ENCODE data around the gene PCDHGB3.
"Not testable (repeated sequence)": the region's sequence is repeated elsewhere in the genome, so short reads cannot be mapped to it uniquely, and the experiment has no call there.

PCDHGB3 gene

DNA sequence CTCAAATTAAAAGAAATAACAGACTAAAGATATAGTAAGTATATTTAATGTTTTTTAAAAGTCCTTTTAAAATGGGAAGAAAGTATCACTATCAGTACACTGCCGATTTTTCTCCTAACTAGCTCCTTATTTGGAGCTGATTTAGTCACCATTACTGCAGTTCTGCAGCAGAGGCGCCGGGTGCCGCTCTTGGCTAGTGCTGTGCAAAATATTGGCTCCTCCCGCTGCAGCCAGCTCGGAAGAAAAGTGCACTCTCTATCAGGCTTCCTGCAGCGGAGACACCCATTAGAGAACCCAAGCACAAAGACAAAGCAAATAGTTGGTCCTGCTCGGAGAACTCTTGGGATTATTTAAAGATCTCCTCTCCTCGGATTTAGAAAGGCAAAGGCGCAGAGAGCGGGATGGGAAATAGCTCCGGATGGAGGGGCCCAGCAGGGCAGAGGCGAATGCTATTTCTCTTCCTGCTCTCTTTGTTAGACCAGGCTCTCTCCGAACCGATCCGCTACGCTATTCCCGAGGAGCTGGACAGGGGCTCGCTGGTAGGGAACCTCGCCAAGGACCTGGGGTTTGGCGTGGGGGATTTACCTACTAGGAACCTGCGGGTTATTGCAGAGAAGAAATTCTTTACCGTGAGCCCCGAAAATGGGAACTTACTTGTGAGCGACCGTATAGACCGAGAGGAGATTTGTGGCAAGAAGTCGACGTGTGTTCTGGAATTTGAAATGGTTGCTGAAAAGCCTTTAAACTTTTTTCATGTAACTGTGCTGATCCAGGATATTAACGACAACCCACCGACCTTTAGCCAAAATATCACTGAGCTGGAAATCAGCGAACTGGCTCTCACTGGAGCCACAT lies at the start of gene PCDHGB3:
TSS of gene PCDHGB3 (plus strand) at position 249 of the 855 bp plus-strand sequence. CDS start at position 402, 153 bp downstream.
- DNase-seq (ENCODE audit: low read depth): no peak

DNA sequence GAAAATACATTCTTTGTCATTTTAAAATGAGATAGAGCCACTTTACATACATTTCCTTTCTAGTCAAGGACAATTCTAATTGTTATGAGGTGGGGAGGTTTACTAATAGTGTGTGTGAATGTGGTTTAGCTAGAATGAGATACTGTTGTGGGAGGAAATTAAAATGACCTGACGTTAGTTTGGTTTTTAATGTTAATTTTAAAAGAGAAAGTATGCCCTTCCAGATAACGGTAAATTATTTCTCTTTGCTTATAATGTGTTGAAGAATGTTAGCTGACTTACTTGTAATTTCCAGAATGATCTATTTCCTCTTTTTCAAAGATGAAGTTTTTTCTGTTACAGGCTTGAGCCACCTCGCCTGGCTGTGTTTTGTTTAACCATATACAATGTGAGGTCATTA lies 47.8 kb upstream of the PCDHGB3 start:
- no peak for DNase-seq (ENCODE audit: low read depth)

DNA sequence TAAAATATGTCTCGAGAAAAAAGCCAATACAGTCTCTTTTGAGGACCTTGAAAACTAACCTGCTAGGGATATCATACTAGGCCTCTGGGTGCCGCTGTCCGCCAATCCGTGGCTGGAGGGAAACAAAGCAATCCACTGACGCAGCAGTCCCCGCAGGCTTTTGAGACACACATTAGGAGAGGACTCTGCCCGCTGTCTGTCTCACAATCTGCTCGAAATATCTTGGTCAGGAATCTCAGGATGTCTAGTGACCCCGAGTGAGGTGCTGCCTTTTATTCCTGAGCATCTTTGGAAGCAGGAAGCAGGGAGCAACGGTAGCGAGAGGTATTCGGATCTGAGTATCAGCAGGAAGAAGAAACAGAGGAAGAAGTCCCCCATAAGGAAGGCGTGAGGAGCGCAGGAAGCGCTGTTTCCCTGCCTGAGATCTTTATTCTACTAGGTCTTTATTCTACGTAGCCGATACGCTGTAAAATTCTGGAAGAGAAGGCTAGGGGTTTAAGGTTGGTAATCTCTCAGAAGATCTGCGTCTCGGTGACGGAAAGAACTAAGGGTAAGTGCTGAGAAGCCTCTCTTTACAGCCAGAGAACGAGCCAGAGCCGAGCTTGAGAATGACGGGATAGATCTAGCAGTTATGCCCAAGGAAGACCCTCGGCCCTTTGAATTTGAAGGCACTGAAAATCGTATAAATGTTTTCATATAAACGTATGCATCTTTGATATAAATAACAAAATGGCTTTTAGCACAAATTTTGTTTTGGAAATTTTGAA lies 43.8 kb upstream of the PCDHGB3 start:
- DNase-seq (ENCODE audit: low read depth): peak; percentile 26

DNA sequence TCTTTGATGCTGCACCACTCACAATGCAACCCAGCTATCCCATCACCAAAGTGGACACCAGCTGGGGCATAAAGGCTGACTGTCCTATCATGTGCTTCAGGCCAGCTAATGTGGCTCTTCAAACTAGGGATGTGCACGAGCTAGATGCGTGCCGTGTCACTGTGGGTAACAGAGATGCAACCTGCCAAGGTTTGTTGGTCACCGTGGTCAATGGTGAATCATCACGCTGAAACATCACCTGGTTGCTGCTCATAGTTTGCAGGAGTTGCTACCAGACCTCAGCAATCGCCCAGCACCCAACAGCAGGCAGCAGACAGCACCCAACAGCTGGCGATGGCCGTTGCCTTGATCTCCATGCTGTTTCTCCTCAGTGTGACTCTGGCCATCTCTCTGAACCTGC lies 41.8 kb upstream of the PCDHGB3 start:
- no peak for DNase-seq (ENCODE audit: low read depth)

DNA sequence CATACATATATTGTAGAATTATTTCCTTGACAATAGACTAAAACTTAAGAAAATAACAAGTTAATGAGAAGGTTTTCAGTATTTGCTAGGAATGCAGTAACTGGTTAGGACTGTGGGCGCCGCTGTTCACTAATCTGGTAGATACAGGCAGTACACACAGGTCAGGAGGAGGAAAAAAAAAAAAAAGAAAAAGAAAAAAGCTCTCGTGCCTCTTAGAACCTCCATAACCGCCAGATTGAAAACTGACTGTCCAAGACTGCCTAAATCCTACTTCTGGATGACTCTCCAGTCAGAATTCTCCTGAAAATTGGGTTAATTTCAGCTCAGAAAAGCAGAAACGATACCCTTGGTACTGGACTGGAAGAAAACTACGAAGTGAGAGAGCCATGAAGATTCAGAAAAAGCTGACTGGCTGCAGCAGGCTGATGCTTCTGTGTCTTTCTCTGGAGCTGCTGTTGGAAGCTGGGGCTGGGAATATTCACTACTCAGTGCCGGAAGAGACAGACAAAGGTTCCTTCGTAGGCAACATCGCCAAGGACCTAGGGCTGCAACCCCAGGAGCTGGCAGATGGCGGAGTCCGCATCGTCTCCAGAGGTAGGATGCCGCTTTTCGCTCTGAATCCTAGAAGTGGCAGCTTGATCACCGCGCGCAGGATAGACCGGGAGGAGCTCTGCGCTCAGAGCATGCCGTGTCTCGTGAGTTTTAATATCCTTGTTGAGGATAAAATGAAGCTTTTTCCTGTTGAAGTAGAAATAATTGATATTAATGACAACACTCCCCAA lies 39.6 kb upstream of the PCDHGB3 start, which contains the start of gene PCDHGA1:
TSS of gene PCDHGA1 (plus strand) at position 216 of the 782 bp plus-strand sequence.
- DNase-seq (ENCODE audit: low read depth): peak; percentile 22

DNA sequence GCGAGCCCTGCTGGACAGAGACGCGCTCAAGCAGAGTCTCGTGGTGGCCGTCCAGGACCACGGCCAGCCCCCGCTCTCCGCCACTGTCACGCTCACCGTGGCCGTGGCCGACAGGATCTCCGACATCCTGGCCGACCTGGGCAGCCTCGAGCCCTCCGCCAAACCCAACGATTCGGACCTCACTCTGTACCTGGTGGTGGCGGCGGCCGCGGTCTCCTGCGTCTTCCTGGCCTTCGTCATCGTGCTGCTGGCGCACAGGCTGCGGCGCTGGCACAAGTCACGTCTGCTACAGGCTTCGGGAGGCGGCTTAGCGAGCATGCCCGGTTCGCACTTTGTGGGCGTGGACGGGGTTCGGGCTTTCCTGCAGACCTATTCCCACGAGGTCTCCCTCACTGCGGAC lies 37.5 kb upstream of the PCDHGB3 start:
- not testable (repeated sequence) for DNase-seq (ENCODE audit: low read depth)

DNA sequence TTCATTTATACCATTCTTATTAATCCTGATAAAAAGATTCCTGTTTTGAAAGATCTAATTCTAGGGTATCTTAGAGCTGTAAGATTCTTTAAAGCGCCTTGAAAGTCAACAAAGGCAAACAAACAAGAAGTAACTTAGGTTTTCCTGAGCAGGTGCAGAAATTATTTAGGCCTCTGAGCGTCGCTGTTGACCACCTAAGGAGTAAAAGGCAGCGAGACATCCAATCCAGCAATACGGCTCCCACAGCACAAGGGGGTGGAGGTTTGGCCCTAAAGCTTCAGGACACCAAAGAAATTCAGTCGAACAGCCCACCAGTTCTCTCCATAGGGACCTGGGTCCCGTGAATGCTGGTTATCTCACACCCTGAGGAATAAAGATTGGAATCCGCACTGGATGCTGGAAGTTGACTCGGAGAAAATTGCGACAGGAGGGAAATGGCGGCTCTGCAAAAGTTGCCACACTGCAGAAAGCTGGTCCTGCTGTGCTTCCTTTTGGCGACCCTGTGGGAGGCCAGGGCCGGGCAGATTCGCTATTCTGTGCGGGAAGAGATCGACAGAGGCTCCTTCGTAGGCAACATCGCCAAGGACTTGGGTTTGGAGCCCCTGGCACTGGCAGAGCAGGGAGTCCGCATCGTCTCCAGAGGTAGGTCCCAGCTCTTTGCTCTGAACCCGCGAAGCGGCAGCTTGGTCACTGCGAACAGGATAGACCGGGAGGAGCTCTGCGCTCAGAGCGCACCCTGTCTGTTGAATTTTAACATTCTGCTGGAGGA lies 31.3 kb upstream of the PCDHGB3 start, which contains the start of gene PCDHGA2:
TSS of gene PCDHGA2 (plus strand) at position 223 of the 769 bp plus-strand sequence.
- DNase-seq (ENCODE audit: low read depth): peak; percentile 23

DNA sequence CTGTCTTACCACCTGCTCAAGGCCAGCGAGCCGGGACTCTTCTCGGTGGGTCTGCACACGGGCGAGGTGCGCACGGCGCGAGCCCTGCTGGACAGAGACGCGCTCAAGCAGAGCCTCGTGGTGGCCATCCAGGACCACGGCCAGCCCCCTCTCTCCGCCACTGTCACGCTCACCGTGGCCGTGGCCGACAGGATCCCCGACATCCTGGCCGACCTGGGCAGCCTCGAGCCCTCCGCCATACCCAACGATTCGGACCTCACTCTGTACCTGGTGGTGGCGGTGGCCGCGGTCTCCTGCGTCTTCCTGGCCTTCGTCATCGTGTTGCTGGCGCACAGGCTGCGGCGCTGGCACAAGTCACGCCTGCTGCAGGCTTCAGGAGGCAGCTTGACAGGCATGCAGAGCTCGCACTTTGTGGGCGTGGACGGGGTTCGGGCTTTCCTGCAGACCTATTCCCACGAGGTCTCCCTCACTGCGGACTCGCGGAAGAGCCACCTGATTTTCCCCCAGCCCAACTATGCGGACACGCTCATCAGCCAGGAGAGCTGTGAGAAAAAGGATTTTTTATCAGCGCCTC lies 29.2 kb upstream of the PCDHGB3 start:
- not testable (repeated sequence) for DNase-seq (ENCODE audit: low read depth)

DNA sequence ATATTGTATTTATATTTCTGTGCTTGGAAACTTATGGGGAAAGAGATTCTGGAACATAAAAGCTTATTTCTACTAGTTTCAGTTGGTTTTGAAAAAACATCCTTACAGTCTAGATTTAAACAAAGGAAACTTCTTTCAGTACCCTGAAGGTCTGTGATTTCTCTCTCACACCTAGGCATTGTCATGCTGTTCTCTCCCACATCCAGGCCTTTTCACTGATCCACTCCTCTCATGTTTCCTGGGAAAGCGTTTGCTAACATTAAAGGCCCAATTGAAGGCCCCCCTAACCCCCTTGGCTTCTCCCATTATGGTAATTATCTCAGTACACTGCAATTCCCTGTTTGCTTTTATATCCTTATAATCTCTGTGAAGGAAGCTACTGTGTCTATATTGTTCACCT lies 27.3 kb upstream of the PCDHGB3 start:
- DNase-seq (ENCODE audit: low read depth): no peak

DNA sequence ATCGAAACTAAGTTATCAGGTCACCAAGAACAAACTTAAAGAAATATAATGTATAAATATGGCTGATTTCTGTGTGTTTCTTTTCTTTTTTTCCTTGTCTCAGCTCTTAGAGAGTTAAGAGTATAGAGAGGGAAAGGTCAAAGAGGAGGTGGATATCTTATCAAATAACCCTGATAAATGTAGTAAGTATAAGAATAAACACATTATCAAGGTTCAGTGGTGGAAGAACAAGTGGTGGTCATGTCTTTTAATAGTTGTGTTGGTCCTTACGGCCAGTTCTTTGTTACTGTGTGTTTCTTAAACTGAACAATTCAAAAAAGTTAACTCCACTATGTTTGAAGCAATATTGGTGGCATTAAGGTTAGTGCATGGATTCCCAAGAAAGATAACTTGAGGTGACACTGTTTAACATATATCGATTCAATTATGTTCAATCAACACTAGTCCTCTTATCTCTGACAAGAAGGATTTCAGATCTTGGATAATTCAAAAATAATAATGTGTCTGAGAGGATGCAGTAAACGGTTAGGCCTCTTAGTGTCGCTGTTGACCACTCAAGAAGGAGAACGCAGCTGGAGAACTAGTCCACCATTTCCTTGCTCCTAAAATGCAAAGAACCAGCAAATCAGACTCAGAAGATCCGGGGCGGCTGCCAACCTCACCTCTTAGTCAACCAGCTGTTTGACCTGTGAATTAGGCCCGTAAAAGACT lies 26.6 kb upstream of the PCDHGB3 start, which contains the start of gene PCDHGA3:
TSS of gene PCDHGA3 (plus strand) at position 588 of the 711 bp plus-strand sequence. CDS start 205 bp downstream, outside the sequence.
- DNase-seq (ENCODE audit: low read depth): peak; percentile 38

DNA sequence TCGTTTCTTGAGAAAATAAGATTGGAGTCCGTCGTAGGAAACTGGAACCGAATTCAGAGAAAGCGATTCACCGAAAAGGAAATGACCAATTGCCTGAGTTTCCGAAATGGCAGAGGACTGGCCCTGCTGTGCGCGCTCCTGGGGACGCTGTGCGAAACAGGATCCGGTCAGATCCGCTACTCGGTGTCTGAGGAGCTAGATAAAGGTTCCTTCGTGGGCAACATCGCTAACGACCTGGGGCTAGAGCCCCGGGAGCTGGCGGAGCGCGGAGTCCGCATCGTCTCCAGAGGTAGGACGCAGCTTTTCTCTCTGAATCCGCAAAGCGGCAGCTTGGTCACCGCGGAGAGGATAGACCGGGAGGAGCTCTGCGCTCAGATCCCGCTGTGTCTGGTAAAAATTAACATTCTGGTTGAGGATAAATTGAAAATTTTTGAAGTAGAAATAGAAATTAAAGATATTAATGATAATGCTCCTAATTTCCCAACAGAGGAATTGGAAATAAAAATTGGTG lies 26.0 kb upstream of the PCDHGB3 start:
- DNase-seq (ENCODE audit: low read depth): no peak

DNA sequence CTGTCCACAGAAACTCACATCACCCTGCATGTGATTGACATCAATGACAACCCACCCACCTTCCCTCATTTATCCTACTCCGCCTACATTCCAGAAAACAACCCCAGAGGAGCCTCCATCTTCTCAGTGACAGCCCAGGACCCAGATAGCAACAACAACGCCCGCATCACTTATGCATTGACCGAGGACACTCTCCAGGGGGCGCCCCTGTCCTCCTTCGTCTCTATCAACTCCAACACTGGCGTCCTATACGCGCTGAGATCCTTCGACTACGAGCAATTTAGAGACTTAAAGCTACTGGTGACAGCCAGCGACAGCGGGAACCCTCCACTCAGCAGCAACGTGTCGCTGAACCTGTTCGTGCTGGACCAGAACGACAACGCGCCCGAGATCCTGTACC lies 24.7 kb upstream of the PCDHGB3 start:
- no peak for DNase-seq (ENCODE audit: low read depth)

DNA sequence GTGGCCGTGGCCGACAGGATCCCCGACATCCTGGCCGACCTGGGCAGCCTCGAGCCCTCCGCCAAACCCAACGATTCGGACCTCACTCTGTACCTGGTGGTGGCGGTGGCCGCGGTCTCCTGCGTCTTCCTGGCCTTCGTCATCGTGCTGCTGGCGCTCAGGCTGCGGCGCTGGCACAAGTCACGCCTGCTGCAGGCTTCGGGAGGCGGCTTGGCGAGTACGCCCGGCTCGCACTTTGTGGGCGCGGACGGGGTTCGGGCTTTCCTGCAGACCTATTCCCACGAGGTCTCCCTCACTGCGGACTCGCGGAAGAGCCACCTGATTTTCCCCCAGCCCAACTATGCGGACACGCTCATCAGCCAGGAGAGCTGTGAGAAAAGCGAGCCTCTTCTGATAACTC lies 24.0 kb upstream of the PCDHGB3 start:
- DNase-seq (ENCODE audit: low read depth): not testable (repeated sequence)

DNA sequence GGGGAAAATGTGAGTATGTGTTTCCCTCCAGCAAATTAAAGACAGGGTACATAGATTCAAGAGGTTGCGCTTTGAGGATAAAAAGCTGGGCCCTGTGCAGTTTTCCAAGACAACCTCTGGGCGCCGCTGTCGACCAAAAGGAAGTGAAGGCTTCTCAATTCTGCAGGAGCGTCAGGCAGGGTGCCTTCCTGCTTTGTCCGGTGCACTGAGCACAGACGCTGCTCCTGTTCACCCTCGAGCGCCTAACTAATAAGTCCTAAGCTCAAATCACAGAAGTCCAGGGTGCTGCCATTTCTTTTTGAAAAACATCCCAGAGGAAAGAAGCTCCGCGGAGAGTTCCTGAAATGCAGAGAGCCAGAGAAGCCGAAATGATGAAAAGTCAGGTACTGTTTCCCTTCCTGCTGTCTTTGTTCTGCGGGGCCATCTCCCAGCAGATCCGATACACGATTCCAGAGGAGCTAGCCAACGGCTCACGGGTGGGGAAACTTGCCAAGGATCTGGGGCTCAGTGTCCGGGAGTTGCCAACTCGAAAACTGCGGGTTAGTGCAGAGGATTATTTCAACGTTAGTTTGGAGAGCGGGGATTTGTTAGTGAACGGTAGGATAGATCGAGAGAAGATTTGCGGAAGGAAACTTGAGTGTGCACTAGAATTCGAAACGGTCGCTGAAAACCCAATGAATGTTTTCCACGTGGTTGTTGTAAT lies 20.0 kb upstream of the PCDHGB3 start, which contains the start of gene PCDHGB1:
TSS of gene PCDHGB1 (plus strand) at position 183 of the 703 bp plus-strand sequence. CDS start at position 345, 162 bp downstream.
- DNase-seq (ENCODE audit: low read depth): no peak

DNA sequence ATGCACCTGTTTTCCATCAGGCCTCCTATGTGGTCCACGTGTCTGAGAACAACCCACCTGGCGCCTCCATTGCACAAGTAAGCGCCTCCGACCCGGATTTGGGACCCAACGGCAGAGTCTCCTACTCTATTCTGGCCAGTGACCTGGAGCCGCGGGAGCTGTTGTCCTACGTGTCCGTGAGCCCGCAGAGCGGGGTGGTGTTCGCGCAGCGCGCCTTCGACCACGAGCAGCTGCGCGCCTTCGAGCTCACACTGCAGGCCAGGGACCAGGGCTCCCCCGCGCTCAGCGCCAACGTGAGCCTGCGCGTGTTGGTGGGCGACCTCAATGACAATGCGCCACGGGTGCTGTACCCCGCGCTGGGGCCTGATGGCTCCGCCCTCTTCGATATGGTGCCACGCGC lies 18.5 kb upstream of the PCDHGB3 start:
- DNase-seq (ENCODE audit: low read depth): no peak

DNA sequence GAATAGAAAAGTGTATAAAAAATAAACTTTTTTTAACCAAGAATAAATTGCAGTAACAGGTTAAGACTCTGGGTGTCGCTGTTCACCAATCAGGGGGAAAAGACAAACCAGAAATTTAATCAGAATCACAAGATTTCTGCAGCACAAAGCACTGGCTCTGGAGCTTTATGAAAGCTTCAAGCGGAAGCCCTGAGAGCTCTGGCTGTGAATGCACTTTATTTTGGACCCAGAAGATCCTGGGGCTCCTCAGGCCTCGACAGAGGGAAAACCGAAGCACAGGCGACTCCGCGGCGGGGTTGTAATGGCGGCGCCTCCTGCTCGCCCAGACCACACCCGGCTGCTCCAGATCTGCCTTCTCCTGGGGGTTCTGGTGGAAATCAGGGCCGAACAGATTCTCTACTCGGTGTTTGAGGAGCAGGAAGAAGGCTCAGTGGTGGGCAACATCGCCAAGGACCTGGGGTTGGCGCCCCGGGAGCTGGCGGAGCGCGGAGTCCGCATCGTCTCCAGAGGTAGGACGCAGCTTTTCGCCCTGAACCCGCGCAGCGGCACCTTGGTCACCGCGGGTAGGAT lies 15.1 kb upstream of the PCDHGB3 start, which contains the start of gene PCDHGA4:
TSS of gene PCDHGA4 (plus strand) at position 122 of the 570 bp plus-strand sequence. CDS start at position 209, 87 bp downstream.
- DNase-seq (ENCODE audit: low read depth): no peak

DNA sequence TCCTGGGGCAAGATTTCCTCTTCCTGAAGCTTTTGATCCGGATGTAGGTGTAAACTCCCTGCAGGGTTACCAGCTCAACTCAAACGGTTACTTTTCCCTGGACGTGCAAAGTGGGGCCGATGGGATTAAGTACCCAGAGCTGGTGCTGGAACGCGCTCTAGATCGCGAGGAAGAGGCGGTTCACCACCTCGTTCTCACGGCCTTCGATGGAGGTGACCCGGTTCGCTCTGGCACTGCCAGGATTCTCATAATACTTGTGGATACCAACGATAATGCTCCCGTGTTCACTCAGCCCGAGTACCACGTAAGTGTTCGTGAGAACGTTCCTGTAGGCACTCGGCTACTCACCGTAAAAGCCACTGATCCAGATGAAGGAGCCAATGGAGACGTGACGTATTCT lies 14.4 kb upstream of the PCDHGB3 start:
- no peak for DNase-seq (ENCODE audit: low read depth)

DNA sequence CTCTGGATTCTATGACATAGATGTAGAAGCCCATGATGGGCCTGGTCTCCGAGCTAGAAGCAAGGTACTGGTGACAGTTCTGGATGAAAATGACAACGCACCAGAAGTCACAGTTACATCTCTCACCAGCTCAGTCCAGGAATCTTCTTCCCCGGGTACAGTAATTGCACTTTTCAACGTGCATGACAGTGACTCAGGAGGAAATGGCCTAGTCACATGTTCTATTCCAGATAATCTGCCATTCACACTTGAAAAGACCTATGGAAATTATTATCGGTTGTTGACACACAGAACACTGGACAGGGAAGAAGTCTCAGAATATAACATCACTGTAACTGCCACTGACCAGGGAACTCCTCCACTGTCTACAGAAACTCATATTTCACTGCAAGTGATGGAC lies 13.9 kb upstream of the PCDHGB3 start:
- DNase-seq (ENCODE audit: low read depth): no peak

DNA sequence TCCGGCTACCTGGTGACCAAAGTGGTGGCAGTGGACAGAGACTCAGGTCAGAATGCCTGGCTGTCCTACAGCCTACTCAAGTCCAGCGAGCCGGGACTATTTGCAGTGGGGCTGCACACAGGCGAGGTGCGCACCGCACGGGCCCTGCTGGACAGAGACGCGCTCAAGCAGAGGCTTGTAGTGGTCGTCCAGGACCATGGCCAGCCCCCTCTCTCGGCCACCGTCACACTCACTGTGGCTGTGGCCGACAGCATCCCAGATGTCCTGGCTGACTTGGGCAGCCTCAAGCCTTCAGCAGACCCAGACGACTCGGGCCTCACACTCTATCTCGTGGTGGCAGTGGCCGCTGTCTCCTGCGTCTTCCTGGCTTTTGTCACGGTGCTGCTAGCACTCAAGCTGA lies 13.1 kb upstream of the PCDHGB3 start:
- DNase-seq (ENCODE audit: low read depth): no peak

All from fibroblast of the conjunctiva (primary cell).